Eye (tissue), 1 donor: ENCODE data around the gene ZNF669.
A peak's percentile ranks its signal among the peaks of the same experiment; 100 is the strongest.
"Not testable (repeated sequence)": the region's sequence is repeated elsewhere in the genome, so short reads cannot be mapped to it uniquely, and the experiment has no call there.

Experiments
- DNase-seq: peaks from one replicate; pipeline ENCODE4 v3.0.0-alpha.2; 2015

The ZNF669 gene

GRCh38 chr1:247103859-247104591, at the start of gene ZNF669:
Gene ZNF669, minus strand, starts transcription at chr1:247104356. Its CDS starts 157 bp downstream, at chr1:247104199.
- peak; percentile 99 for DNase-seq

GRCh38 chr1:247147781-247148180, 43.6 kb upstream of the ZNF669 start:
- DNase-seq: no peak

DNA sequence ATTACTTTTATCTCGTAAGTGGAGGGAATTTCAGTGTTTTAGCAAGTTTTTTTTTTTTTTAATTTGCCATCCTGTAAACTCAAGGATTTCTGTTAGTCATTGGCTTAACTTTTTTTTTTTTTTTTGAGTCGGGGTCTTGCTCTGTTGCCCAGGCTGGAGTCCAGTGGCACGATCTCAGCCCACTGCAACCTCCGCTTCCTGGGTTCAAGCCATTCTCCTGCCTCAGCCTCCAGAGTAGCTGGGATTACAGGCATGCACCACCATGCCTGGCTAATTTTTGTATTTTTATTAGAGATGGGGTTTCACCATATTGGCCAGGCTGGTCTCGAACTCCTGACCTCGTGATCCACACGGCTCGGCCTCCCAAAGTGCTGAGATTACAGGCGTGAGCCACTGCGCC, 43.0 kb upstream of the ZNF669 start:
- not testable (repeated sequence) for DNase-seq

GRCh38 chr1:247146671-247147070, 42.5 kb upstream of the ZNF669 start:
- no peak for DNase-seq

- DNase-seq: no peak
Observed at GRCh38 chr1:247145279-247145678, 41.1 kb upstream of the ZNF669 start.

- not testable (repeated sequence) for DNase-seq
Observed at GRCh38 chr1:247139557-247139956, 35.4 kb upstream of the ZNF669 start.

DNA sequence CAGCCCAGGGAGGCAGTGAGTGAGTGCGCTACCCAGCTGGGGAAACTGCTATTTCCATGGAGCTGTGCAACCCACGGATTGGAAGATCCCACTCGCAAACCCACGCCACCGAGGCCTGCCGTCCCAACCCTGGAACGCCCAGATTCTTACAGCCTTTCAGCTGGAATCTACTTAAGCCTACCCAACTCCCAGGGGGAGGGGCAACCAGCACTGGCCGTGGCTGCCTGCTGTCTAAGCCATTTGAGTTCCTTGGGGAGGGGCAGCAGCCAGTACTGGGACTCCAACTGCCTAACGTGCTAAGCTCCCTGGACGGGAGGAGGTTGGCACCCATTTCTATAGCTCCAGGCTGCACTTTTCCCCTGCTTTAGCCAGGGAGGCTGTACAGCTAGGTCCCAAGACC, 27.1 kb upstream of the ZNF669 start:
- no peak for DNase-seq

DNA sequence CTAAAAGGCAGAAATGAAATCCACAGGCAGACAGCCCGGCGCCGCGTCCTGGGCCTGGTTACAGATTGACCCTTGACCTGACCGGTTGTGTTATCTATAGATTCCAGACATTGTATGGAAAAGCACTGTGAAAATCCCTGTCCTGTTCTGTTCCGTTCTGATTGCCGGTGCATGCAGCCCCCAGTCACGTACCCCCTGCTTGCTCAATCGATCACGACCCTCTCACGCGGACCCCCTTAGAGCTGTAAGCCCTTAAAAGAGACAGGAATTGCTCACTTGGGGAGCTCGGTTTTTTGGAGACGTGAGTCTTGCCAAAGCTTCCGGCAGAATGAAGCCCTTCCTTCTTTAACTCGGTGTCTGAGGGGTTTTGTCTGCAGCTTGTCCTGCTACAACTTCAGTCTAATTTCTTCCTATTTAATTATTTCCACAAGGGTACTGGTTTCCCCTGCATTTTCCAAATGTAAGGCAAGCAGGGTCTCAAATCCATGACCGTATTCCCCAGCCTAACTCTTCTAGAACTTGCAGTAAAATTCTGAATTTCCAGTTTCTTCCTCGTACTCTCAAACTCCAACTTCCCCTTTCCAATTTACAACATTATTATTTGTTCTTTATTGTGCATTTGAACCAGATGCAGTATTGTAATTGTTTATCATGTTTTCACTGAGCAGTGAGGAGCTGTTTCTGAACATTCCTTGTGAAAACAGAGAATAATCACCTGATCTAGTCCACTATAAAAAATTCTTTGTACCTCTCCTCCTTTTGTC, 23.5 kb upstream of the ZNF669 start:
- peak; percentile 18 for DNase-seq

GRCh38 chr1:247126601-247127000, 22.4 kb upstream of the ZNF669 start:
- DNase-seq: not testable (repeated sequence)

GRCh38 chr1:247126166-247126565, 22.0 kb upstream of the ZNF669 start:
- not testable (repeated sequence) for DNase-seq

DNA sequence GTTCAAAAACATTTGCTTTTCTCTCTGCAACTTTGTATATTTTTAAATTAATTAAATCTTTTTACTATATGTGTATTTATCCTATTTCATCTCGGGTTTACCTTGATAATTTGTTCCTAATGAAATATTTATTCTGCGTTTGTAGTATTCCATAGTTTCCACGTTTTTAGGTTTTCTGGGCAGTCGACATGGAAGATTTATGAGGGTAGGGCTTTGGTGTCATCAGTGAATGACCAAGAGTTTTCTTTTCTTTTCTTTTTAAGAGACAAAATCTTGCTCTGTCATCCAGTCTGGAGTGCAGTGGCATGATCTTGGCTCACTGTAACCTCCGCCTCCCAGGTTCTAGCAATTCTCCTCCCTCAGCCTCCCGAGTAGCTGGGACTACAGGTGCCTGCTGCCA, 17.2 kb upstream of the ZNF669 start:
- no peak for DNase-seq

GRCh38 chr1:247120408-247120668, 16.2 kb upstream of the ZNF669 start:
- DNase-seq: not testable (repeated sequence)

- DNase-seq: no peak
Observed at GRCh38 chr1:247119600-247120407, 15.6 kb upstream of the ZNF669 start.

- peak; percentile 19 for DNase-seq
Observed at GRCh38 chr1:247118946-247119446, 14.8 kb upstream of the ZNF669 start.

DNA sequence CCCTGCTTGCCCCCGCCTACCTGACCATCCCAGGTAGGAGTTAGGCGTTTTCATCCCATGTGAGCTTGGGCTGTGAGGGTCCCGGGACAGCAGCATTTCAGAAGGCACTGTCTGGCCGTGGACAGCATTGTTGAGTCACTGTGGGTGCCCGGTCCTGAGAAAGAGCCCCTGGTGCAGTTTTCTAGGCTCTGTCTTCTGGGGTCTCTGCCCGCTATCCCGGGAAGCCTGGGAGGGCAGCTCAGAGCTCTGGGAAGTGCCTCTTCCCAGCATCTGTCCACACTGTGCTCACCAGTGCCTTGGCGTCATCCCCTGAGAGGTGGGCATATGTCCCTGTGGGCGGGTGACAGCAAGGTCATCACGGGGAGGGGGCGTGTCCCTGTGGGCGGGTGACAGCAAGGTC, 11.4 kb upstream of the ZNF669 start:
- no peak for DNase-seq

DNA sequence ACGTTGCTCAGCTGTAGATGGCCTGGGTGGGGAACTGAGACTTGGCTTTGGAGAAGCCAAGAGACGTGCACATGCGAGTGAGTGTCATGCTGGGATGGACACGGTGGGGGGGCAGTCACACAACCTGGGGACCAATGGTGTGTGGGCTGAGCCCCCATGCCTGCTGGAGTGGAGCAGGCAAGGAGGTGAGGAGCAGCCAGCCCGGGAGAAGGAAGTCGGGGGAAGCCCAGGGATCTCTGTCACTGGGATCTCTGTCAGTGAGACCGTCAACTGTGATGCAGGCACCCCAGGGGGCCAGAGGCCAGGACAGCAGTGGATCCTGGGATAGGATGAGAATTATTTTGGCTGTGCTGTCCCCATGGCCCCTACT, 11.0 kb upstream of the ZNF669 start:
- no peak for DNase-seq

DNA sequence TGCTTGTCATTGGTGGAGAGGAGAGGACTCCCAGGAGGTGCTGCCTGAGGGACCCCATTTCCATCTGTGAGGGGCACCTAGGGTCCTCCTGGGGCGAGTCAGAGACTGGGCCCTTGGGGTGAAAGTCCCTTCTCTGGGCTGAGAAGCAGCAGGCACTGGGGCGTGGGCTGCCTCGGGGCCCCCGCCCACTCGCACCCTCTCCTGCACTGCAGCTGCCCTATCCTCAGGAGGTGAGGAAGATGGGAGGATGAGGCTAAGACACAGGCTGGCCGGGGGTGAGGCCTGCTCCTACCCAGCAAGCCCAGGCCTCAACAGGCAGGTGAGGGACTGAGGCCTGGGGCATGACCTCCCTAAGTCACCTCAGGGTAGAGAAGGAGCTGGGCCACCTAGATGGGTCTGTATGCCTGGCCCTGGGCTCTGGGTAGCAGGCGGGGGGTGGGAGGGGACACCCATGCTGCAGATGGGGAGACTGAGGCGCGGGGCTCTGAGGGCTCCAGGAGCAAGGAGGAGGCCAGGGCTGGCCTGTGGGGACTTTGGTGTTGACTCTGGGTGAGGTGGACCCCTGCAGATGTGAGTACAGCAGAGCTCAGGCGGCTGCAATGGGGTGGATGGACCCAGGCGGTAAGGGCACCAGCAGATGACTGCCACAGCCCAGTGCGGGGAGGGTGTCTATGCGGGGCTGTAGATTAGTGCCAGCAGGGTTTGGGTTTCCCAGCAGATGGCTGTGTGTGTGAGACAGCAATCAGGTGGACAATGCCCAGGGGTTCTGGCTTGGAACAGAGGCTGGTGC, 10.4 kb upstream of the ZNF669 start:
- DNase-seq: no peak

GRCh38 chr1:247113733-247114271, 9.6 kb upstream of the ZNF669 start:
- no peak for DNase-seq

- no peak for DNase-seq
Observed at GRCh38 chr1:247113094-247113497, 8.9 kb upstream of the ZNF669 start.

GRCh38 chr1:247112479-247112781, 8.3 kb upstream of the ZNF669 start:
- no peak for DNase-seq

GRCh38 chr1:247111700-247112478, 7.7 kb upstream of the ZNF669 start:
- peak; percentile 78 for DNase-seq

- DNase-seq: peak; percentile 75
Observed at GRCh38 chr1:247111259-247111699, 7.1 kb upstream of the ZNF669 start.
